ENCODE measurements around the gene SMYD4. TPM values are rescaled to one million over a fixed set of nuclear protein-coding genes. Genes with fewer than 3 reads are reported as not detected.

Gene SMYD4
- total RNA-seq, 4 donors from 2014 or later = 14.7 to 35.6 (median 19.8) TPM

- TF ChIP-seq CTCF (IDR thresholded peaks at IDR 0.05; ENCODE audit: low read depth) = no peak
These were observed 63.1 kb downstream of the SMYD4 start for GRCh38 chr17:1766382-1767135.

DNA sequence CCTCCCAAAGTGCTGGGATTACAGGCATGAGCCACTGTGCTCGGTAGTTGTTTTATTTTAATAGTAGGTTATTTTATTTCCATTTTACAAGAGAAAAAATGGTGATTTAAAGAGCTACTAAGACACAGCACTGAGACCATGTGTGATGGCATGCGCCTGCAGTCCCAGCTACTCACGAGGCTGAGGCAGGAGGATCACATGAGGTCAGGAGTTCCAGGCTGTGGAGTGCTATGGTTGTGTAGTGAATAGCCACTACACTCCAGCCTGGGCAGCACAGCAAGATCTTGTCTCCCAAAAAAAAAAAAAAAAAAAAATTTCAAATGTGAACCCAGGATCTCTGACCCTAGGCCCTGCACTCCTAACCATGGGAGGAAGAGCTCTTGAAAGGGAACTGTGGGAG, 64.1 kb downstream of the SMYD4 start:
- TF ChIP-seq CTCF (IDR thresholded peaks at IDR 0.05; ENCODE audit: low read depth) = no peak

GRCh38 chr17:1764284-1764683, 65.4 kb downstream of the SMYD4 start:
- no peak for TF ChIP-seq CTCF (IDR thresholded peaks at IDR 0.05; ENCODE audit: low read depth)

GRCh38 chr17:1762901-1763898, 66.5 kb downstream of the SMYD4 start:
- no peak for TF ChIP-seq CTCF (IDR thresholded peaks at IDR 0.05; ENCODE audit: low read depth)

DNA sequence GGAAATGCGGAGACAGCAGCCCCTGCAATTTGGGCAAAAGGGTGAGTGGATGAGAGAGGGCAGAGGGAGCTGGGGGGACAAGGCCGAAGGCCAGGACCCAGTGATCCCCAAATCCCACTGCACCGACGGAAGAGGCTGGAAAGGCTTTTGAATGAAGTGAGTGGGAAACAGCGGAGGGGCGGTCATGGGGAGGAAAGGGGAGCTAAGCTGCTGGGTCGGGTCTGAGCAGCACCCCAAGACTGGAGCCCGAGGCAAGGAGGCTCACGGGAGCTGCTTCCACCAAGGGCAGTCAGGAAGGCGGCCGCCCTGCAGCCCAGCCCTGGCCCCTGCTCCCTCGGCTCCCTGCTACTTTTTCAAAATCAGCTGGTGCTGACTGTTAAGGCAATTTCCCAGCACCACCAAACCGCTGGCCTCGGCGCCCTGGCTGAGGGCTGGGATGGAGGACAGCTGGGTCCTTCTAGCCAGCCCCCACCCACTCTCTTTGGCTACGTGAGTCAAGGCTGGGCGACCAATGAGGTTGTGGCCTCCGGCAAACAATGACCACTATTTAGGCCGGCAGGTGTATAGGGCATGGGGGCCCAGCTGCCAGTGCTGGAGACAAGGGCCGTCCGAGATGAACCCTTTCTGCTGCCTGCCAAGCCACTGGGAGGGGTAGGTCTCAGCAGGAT, 67.3 kb downstream of the SMYD4 start:
- no peak for TF ChIP-seq CTCF (IDR thresholded peaks at IDR 0.05; ENCODE audit: low read depth)

DNA sequence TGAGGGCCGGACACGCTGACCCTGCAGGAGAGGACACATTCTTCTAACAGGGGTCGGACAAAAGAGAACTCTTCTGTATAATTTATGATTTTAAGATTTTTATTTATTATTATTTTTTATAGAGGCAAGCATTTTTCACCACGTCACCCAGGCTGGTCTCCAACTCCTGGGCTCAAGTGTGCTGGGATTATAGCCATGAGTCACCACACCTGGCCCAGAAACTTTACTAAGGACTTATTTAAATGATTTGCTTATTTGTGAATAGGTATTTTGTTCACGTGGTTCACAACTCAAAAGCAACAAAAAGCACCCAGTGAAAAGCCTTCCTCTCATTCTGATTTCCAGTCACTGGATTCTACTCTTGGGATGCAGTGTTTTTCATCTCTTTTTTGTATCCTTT, 70.2 kb downstream of the SMYD4 start:
- TF ChIP-seq CTCF (IDR thresholded peaks at IDR 0.05; ENCODE audit: low read depth) = no peak
